HTR-8/SVneo (cell line): ENCODE results near the gene SMIM1.
"Not testable (repeated sequence)": the region's sequence is repeated elsewhere in the genome, so short reads cannot be mapped to it uniquely, and the experiment has no call there.

Source experiments
- DNase-seq: peaks from one replicate; pipeline ENCODE4 v3.0.0; 2011; ENCODE audit warnings: low spot score, mixed read lengths; ENCODE audit not compliant: insufficient read length
- FAIRE-seq: peaks from 2 replicates; lab custom pipeline; 2011; peaks lifted over from hg19 to GRCh38; lab: Jason Lieb, UNC

The SMIM1 gene

GRCh38 chr1:3772715-3773571 is at the start of gene SMIM1:
TSS of gene SMIM1 (plus strand) at chr1:3772749. CDS start at chr1:3775374, 2,625 bp downstream.
- no peak for FAIRE-seq
- DNase-seq = no peak

GRCh38 chr1:3722846-3723245 is 49.7 kb upstream of the SMIM1 start:
- no peak for FAIRE-seq

GRCh38 chr1:3724416-3725030 is 48.0 kb upstream of the SMIM1 start:
- FAIRE-seq = not testable (repeated sequence)
- peak; percentile 53 for DNase-seq

More at GRCh38 chr1:3722846-3723245, 49.7 kb upstream of the SMIM1 start:
- DNase-seq = no peak

DNA sequence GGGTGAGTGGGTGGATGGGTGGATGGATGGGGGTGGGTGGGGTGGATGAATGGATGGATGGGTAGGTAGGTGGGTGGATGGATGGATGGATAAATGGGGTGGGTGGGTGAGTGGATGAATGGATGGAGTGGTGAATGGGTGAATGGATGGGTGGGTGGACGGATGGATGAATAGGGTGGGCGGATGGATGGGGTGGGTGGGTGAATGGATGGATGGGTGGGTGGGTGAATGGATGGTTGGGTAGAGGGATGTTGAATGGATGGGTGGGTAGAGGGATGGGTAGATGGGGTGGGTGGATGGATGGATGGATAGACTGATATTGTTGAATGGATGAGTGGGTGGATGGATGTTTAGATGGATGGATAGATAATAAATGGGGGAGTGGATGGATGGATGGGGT is 47.2 kb upstream of the SMIM1 start:
- DNase-seq (no peak), FAIRE-seq (no peak)

- FAIRE-seq (no peak), DNase-seq (no peak)
These were observed 45.3 kb upstream of the SMIM1 start for GRCh38 chr1:3727042-3727824.

DNA sequence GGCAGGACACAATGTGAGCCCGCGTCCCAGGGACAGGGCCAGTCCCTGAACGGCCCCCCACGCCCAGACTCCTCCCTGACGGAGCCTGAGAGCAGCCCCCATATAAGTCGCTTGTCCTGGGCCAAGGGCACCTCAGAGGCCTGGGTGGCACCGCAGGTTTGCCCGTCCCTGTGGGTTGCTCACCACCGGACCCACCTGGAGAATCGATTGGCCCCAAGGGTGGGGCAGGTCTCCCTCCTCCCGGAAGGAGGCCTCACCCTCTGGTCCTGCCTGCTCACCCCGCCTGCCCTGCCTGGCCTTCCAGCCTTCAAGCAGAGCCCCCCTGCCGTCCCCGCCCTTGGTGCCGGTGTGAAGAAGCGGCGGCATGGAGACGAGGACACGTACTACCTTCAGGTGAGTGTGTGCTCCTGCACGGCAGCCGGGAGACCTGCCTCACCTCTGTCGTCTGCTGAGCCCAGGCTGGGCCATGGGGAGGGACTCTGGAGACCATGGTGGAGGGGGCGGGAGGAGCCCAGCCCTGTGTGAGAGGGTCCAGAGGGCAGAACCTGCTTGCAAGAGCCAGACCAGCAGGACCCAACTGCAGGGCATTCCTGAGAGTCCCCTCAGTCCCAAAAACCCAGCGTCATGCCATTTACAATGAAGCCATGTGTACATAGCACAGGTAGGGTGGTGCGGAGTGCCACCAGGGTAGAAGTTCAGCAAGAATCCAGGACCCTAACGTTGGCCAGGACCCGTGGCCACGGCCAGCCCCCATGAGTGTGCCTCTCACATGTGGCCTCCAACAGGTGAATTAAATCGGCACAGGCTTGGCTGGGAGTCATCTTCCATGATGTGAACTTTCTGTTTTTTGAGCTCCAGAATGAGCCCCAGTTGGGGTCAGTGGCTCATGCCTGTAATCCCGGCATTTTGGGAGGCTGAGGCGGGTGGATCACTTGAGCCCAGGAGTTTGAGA is 44.4 kb upstream of the SMIM1 start:
- FAIRE-seq (no peak), DNase-seq (no peak)

GRCh38 chr1:3729594-3730542 is 42.7 kb upstream of the SMIM1 start:
- FAIRE-seq (no peak), DNase-seq (no peak)

GRCh38 chr1:3730543-3731247 is 41.9 kb upstream of the SMIM1 start:
- no peak for FAIRE-seq
- DNase-seq = no peak

DNA sequence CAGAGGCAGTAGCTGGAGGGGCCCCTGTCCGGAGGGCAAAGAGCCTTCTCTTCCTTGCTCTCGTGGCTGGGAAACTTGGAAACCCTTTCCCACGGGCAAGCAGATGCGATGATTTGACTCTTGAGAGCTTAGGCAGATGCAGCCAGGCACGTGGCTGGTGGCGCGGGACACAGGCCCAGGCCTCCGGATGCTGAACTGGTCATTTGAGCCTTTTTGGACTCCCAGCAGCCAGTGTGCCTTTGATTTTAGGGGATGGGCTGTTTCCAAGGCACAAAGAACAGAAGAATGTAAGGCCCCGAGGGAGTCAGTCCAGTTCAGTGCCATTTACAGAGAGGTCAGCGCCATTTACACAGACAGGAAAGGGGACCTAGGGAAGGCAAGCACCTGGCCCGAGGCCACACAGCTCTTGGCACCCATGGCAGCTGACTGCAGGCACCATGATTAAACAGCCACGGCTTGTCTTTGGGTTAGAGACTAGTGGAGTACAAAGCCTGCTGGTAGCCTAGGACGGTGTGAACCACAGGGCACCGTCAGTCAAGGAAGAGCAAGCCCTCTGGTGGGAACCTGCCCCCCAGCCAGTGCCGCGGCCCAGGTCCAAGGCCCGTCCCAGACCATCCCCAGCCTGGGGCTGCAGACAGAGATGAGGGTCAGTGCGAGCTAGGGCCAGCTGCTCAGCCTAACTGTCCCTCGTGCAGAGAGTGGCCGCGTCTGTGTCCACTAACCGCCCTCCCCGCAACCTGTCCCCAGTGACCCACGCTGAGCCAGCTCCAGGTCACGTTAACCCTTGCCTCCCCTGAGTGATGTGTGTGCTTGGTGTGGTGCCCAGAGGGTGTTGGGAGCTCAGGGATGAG is 40.7 kb upstream of the SMIM1 start:
- no peak for FAIRE-seq
- DNase-seq = no peak

DNA sequence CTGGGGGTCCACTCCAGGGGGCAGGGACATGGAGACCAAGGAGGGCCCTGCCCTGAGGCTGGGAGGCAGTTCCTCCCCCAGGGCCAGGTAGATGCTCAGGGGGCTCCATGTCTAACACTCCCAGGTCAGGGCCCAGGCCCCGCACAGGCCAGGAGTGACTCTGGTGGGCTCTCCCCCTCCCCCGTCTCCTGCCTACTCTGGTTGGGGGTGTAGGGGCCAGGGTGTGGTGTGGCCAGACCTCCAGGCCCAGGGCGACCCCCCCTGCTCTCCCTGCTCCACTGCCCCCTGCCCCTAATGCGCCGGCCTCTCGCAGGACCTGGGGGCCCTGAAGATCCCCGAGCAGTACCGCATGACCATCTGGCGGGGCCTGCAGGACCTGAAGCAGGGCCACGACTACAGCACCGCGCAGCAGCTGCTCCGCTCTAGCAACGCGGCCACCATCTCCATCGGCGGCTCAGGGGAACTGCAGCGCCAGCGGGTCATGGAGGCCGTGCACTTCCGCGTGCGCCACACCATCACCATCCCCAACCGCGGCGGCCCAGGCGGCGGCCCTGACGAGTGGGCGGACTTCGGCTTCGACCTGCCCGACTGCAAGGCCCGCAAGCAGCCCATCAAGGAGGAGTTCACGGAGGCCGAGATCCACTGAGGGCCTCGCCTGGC is 40.0 kb upstream of the SMIM1 start:
- DNase-seq = no peak
- FAIRE-seq = no peak

DNA sequence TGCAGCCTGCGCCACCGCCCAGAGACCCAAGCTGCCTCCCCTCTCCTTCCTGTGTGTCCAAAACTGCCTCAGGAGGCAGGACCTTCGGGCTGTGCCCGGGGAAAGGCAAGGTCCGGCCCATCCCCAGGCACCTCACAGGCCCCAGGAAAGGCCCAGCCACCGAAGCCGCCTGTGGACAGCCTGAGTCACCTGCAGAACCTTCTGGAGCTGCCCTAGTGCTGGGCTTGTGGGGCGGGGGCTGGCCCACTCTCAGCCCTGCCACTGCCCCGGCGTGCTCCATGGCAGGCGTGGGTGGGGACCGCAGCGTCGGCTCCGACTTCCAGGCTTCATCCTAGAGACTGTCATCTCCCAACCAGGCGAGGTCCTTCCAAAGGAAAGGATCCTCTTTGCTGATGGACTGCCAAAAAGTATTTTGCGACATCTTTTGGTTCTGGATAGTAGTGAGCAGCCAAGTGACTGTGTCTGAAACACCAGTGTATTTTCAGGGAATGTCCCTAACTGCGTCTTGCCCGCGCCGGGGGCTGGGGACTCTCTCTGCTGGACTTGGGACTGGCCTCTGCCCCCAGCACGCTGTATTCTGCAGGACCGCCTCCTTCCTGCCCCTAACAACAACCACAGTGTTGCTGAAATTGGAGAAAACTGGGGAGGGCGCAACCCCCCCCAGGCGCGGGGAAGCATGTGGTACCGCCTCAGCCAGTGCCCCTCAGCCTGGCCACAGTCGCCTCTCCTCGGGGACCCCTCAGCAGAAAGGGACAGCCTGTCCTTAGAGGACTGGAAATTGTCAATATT is 39.3 kb upstream of the SMIM1 start:
- FAIRE-seq = no peak
- no peak for DNase-seq

DNA sequence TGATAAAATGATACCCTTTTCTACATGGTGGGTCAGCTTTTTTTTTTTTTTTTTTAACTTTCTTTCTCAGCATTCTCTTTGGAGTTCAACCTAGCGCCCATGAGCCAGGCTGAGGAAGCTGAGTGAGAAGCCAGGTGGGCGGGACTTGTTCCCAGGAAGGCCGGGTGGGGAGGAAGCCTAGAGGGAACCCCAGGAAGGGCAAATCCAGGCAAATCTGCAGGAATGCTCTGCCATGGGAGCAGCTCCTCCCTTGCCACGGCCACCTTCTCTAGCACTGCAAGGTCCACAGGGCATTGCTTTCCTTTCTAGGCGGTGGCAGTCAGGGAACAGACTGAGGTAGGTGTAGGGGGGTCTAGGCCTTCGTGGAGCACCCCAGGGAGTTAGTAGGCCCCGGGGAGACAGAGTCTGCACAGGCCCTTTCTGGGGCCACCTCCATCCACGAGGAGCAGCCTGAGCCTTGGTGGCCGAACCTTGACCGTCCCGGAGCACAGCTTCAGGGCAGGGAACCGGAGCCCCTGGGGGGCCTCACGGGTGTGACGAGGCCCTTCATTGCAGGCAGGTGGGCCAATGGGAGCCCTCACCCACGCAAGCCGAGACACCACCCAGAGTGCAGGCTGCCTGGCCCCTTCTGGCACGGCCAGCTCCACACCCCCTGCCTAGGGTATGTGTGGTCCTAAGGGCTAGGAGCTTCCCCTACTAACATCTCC is 38.5 kb upstream of the SMIM1 start:
- DNase-seq = no peak
- FAIRE-seq = no peak

GRCh38 chr1:3734602-3735001 is 37.9 kb upstream of the SMIM1 start:
- FAIRE-seq = no peak
- DNase-seq = no peak

DNA sequence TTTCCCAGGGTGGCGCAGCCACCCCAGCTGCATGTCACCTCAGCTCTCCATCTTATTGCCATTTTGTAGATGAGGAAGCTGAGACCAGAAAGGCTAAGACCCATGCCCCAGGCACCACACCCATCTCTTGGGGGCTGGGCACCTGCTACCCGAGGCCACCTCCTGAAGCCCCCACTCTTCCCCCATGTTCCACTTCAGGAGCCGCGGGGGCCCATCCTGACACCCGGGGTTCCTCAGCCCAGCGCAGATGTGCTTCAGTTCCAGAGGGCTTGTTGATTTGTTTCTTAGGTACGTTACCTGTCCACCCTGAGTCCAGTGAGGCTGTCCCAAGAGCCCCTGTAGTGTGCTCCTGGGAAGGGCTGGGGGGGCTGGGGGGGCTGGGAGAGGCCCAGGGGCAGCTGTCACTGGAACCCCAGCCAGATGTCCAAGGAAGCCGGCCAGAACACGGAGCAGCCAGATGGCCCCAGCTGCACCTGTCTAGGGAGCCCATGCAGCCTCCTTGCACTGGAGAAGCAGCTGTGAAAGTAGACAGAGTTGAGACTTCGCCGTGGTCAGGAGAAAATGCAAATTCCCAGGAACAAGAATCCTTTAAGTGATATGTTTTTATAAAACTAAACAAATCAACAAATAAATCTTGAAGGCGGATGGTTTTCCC is 37.4 kb upstream of the SMIM1 start:
- FAIRE-seq (no peak), DNase-seq (no peak)

DNA sequence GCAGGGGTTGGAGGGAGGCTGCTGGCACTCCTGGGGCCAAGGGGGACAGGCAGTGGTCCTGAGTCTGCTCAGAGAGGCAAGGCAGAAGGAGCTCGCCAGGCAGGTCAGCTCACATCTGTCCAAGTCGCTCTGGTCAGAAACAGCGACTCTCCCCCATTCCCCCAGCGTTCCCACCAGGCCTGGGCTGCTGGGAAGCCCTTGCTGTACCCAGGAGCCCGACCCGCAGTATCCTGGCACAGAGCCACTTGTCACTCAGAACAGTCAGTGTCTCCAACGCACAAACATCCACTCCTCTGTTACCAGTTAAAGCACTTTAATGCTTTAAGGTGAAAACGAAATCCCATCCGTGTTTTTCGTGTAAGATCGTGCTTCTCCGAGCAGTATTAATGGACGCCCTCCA is 36.9 kb upstream of the SMIM1 start:
- no peak for FAIRE-seq

More for the DNA sequence above, 36.9 kb upstream of the SMIM1 start:
- no peak for DNase-seq
